Mesenchymal stem cell (in vitro differentiated cells and primary cell): ENCODE measurements around the gene POLA2.

Experiments used
- DNase-seq: peaks from one replicate; pipeline ENCODE4 v3.0.0-alpha.2; 2013
- H2AFZ ChIP-seq: one replicate; pipeline ENCODE4 v1.6.1; 2013; ENCODE audit warnings: low read depth, mild to moderate bottlenecking, control low read depth, inconsistent platforms, low read length, moderate library complexity
- H2AK5ac ChIP-seq: 2 replicates; pipeline ENCODE4 v1.6.1; 2013; ENCODE audit warnings: low read length, moderate library complexity, mild to moderate bottlenecking, inconsistent platforms; ENCODE audit not compliant: severe bottlenecking
- H2BK120ac ChIP-seq: one replicate; pipeline ENCODE4 v1.6.1; 2013; ENCODE audit warnings: low read depth, mild to moderate bottlenecking, inconsistent platforms, low read length, moderate library complexity
- H2BK12ac ChIP-seq, 2 experiments: one replicate each; pipeline ENCODE4 v1.6.1; 2013; ENCODE audit warnings: inconsistent platforms in 2 of 2, low read length in 2 of 2, mild to moderate bottlenecking in 2 of 2, moderate library complexity in 2 of 2, control low read depth in 1 of 2
- H2BK15ac ChIP-seq: one replicate; pipeline ENCODE4 v1.6.1; 2013; ENCODE audit warnings: mild to moderate bottlenecking, low read depth, inconsistent platforms; ENCODE audit not compliant: poor library complexity, severe bottlenecking
- H2BK5ac ChIP-seq: 2 replicates; pipeline ENCODE4 v1.6.1; 2013; ENCODE audit warnings: low read depth, mild to moderate bottlenecking, low read length, control low read depth, inconsistent platforms; ENCODE audit not compliant: poor library complexity, severe bottlenecking
- H3K14ac ChIP-seq, 2 experiments: one replicate each; pipeline ENCODE4 v1.6.1; 2013; ENCODE audit warnings: inconsistent platforms in 2 of 2, low read length in 2 of 2, control low read depth in 1 of 2, mild to moderate bottlenecking in 1 of 2, moderate library complexity in 1 of 2
- H3K18ac ChIP-seq, 2 experiments: one replicate each; pipeline ENCODE4 v1.6.1; 2013; ENCODE audit warnings: inconsistent platforms in 2 of 2, low read length in 2 of 2, control low read depth in 1 of 2, low read depth in 1 of 2, mild to moderate bottlenecking in 1 of 2
- H3K23ac ChIP-seq, 2 experiments: one replicate each; pipeline ENCODE4 v1.6.1; 2013; ENCODE audit warnings: inconsistent platforms in 2 of 2, low read length in 2 of 2, mild to moderate bottlenecking in 2 of 2, moderate library complexity in 2 of 2, control low read depth in 1 of 2
- H3K27ac ChIP-seq: 2 replicates; pipeline ENCODE4 v1.5.1; 2013; ENCODE audit warnings: mild to moderate bottlenecking, moderate library complexity, low read length, control low read depth, inconsistent platforms; ENCODE audit not compliant: poor library complexity, severe bottlenecking
- H3K27me3 ChIP-seq, 2 experiments: 2 replicates each; pipeline versions ENCODE4 v1.6.1 to v1.7.0; 2013; ENCODE audit warnings: low read length in 2 of 2, mild to moderate bottlenecking in 2 of 2, moderate library complexity in 2 of 2, control low read depth in 1 of 2, inconsistent platforms in 1 of 2; ENCODE audit not compliant: control insufficient read depth in 1 of 2, insufficient read depth in 1 of 2
- H3K36me3 ChIP-seq, 2 experiments: 2 replicates each; pipeline versions ENCODE4 v1.6.1 to v1.7.0; 2013; ENCODE audit warnings: low read length in 2 of 2, control low read depth in 1 of 2, inconsistent platforms in 1 of 2, low read depth in 1 of 2, mild to moderate bottlenecking in 1 of 2; ENCODE audit not compliant: insufficient read depth in 2 of 2, control insufficient read depth in 1 of 2
- H3K4ac ChIP-seq, 2 experiments: one replicate each; pipeline ENCODE4 v1.6.1; 2013; ENCODE audit warnings: inconsistent platforms in 2 of 2, low read length in 2 of 2, mild to moderate bottlenecking in 2 of 2, moderate library complexity in 2 of 2, control low read depth in 1 of 2, low read depth in 1 of 2
- H3K4me1 ChIP-seq: 2 replicates; pipeline ENCODE4 v1.6.1; 2013; ENCODE audit warnings: low read depth, low read length, control low read depth; ENCODE audit not compliant: control insufficient read depth, insufficient read depth
- H3K4me2 ChIP-seq: 2 replicates; pipeline ENCODE4 v1.6.1; 2013; ENCODE audit warnings: low read length, mild to moderate bottlenecking, inconsistent platforms; ENCODE audit not compliant: poor library complexity, severe bottlenecking
- H3K4me3 ChIP-seq, 2 experiments: 2 replicates each; pipeline versions ENCODE4 v1.5.1 to v1.7.0; 2013; ENCODE audit warnings: low read length in 2 of 2, mild to moderate bottlenecking in 2 of 2, control low read depth in 1 of 2, low read depth in 1 of 2; ENCODE audit not compliant: insufficient read depth in 1 of 2
- H3K79me1 ChIP-seq: replicated peaks from 2 replicates; pipeline ENCODE4 v1.6.1; 2013; ENCODE audit warnings: mild to moderate bottlenecking, control low read depth, low read length, inconsistent platforms; ENCODE audit not compliant: poor library complexity, severe bottlenecking
- H3K9ac ChIP-seq: 2 replicates; pipeline ENCODE4 v1.7.0; 2013; ENCODE audit warnings: mild to moderate bottlenecking, low read length, moderate library complexity
- H3K9me3 ChIP-seq: 2 replicates; pipeline ENCODE4 v1.7.0; 2013; ENCODE audit warnings: mild to moderate bottlenecking, low read length; ENCODE audit not compliant: control insufficient read depth
- H4K8ac ChIP-seq: one replicate; pipeline ENCODE4 v1.6.1; 2013; ENCODE audit warnings: inconsistent platforms, mild to moderate bottlenecking, low read length, moderate library complexity
- H4K91ac ChIP-seq: one replicate; pipeline ENCODE4 v1.6.1; 2013; ENCODE audit warnings: mild to moderate bottlenecking, low read length, inconsistent platforms
- WGBS: methylation state at CpG from one replicate; pipeline ENCODE4 v1.1.7; 2013; ENCODE audit warnings: mixed read lengths; 5-methylcytosine and 5-hydroxymethylcytosine counted together

POLA2 gene

DNA sequence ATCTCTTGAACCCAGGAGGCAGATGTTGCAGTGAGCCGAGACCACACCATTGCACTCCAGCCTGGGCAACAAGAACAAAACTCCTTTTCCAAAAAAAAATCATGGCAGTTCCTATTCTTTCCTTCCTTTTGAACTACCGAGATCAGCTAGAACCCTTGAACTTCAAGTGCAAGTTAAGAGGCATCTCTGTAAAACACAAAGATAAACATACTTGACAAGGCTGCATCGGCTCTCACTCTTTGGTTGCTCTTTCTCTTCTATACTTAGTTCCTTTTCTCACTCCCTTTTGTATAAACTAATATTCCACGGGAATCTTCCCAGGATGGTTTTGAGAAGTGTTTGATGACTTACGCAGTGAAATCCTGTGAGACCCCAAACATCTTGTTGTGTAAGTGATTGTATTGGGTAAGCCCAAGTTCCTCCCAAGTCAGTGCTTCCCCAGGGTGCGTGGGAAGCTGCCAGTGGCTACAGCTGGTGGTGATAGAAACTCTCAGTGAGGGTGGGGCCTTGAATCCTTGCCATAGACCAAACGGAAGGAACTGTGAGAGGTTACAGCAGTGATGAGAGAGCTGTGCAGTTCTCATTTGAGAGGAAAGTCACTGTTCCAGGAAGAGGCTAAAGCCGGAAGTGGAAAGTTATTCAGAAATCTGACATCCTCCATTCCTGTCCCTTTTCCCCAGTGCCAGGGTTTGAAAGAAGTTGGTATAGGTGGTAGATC, 28.8 kb downstream of the POLA2 start:
- H2BK120ac ChIP-seq = peak overlapping the region; percentile 74
- peak overlapping the region in 1 of 2 experiments; percentile 79 for H3K18ac ChIP-seq
- H2AK5ac ChIP-seq = no peak overlapping the region
- H2BK5ac ChIP-seq = no peak overlapping the region
- H4K8ac ChIP-seq = peak overlapping the region; percentile 78
- WGBS = 16% methylated on average over 6 of the region's 8 CpGs
- H3K14ac ChIP-seq = no peak overlapping the region
- H3K27me3 ChIP-seq = no peaks in the 10 kb centered on the region
- peaks cover 19 to 38% of the 10 kb centered on the region in 2 experiments for H3K36me3 ChIP-seq
- H3K4me2 ChIP-seq = no peak overlapping the region
- peaks cover 4% of the 10 kb centered on the region for H3K79me1 ChIP-seq
- H3K23ac ChIP-seq = no peak overlapping the region
- H3K4me1 ChIP-seq = peaks cover 13% of the 10 kb centered on the region
- no peak overlapping the region for H3K4ac ChIP-seq
- H2BK12ac ChIP-seq = no peak overlapping the region
- H4K91ac ChIP-seq = no peak overlapping the region
- peak overlapping the region; percentile 97 for H3K27ac ChIP-seq
- no peak overlapping the region for H2BK15ac ChIP-seq
- peak; percentile 100 for DNase-seq
- no peaks in the 10 kb centered on the region for H3K9me3 ChIP-seq
- H2AFZ ChIP-seq = no peak overlapping the region
- H3K4me3 ChIP-seq = peak overlapping the region in 1 of 2 experiments; percentile 52
- peak overlapping the region; percentile 83 for H3K9ac ChIP-seq

DNA sequence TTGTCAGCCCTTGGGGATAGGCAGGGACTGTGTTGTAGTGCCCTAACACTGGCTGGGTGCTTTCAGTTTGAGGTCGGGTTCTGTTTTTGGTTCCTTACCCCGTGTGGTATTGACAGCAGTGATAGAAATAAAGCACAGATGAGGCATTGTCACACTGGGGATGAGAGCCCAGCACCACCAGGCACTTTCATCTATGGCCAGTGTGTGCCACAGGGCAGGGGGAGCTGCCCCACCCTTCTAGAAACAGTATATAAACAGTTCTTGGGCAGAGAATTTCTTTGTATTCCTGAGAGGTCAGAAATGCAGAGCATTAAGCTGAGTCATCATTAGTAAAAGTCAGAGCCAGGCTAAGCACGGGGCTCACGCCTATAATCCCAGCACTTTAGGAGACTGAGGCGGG, 29.9 kb downstream of the POLA2 start:
- peak overlapping the region in 1 of 2 experiments; percentile 15 for H3K4me3 ChIP-seq
- H3K18ac ChIP-seq = peak overlapping the region; percentile 79 to 93
- no peak overlapping the region for H2BK15ac ChIP-seq
- peak overlapping the region; percentile 51 to 92 for H3K4ac ChIP-seq
- peak overlapping the region; percentile 74 for H2BK120ac ChIP-seq
- peak overlapping the region; percentile 81 for H4K91ac ChIP-seq
- H3K23ac ChIP-seq = no peak overlapping the region
- peak overlapping the region in 1 of 2 experiments; percentile 64 for H3K14ac ChIP-seq
- peak overlapping the region; percentile 93 for H4K8ac ChIP-seq
- no peaks in the 10 kb centered on the region for H3K9me3 ChIP-seq
- H3K36me3 ChIP-seq = peaks cover 23 to 41% of the 10 kb centered on the region in 2 experiments
- H2AFZ ChIP-seq = no peak overlapping the region
- H3K4me1 ChIP-seq = peaks cover 13% of the 10 kb centered on the region
- peak overlapping the region; percentile 61 for H2AK5ac ChIP-seq
- H3K27me3 ChIP-seq = no peaks in the 10 kb centered on the region
- peak overlapping the region; percentile 41 for H3K4me2 ChIP-seq
- H2BK5ac ChIP-seq = peak overlapping the region; percentile 75
- peak; percentile 83 for DNase-seq
- H2BK12ac ChIP-seq = peak overlapping the region; percentile 97 to 100
- H3K9ac ChIP-seq = peak overlapping the region; percentile 83
- peaks cover 4% of the 10 kb centered on the region for H3K79me1 ChIP-seq
- H3K27ac ChIP-seq = peak overlapping the region; percentile 97
- WGBS = 40% methylated on average over 2 of the region's 5 CpGs

DNA sequence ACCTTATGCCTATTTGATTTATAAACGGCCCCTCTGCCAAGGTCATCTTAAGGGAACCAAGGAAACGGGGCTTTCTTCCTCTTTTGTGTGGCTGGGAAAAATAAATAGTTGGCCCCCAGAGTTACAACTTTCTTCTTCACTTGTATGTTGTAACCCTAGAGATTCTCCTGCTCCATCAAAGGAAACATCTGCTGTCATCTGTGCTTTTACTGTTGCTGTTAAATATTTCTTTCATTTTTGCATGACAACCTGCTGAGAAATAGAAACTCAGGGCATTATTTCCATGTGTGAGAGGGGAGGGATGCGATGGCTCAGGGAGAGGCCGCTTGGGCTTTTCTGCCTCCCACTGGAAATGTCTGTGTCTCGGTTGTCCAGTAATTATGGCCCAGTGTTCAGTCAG, 31.1 kb downstream of the POLA2 start:
- peaks cover 3% of the 10 kb centered on the region for H3K79me1 ChIP-seq
- H3K36me3 ChIP-seq = peaks cover 28 to 30% of the 10 kb centered on the region in 2 experiments
- 95% methylated on average over 5 of the region's 5 CpGs for WGBS
- no peaks in the 10 kb centered on the region for H3K9me3 ChIP-seq
- peak overlapping the region; percentile 89 for H2AK5ac ChIP-seq
- H3K27me3 ChIP-seq = no peaks in the 10 kb centered on the region
- H2BK120ac ChIP-seq = no peak overlapping the region
- H2BK5ac ChIP-seq = no peak overlapping the region
- no peak overlapping the region for H3K4me2 ChIP-seq
- peak; percentile 42 for DNase-seq
- peaks cover 17% of the 10 kb centered on the region for H3K4me1 ChIP-seq
- H3K9ac ChIP-seq = peak overlapping the region; percentile 83
- no peak overlapping the region for H3K14ac ChIP-seq
- H4K91ac ChIP-seq = peak overlapping the region; percentile 52
- peak overlapping the region in 1 of 2 experiments; percentile 95 for H2BK12ac ChIP-seq
- no peak overlapping the region for H3K23ac ChIP-seq
- no peak overlapping the region for H2AFZ ChIP-seq
- peak overlapping the region; percentile 14 for H4K8ac ChIP-seq
- peak overlapping the region; percentile 33 for H2BK15ac ChIP-seq
- peak overlapping the region; percentile 97 for H3K27ac ChIP-seq
- H3K4me3 ChIP-seq = no peak overlapping the region
- peak overlapping the region; percentile 47 to 81 for H3K4ac ChIP-seq
- peak overlapping the region; percentile 79 to 88 for H3K18ac ChIP-seq

DNA sequence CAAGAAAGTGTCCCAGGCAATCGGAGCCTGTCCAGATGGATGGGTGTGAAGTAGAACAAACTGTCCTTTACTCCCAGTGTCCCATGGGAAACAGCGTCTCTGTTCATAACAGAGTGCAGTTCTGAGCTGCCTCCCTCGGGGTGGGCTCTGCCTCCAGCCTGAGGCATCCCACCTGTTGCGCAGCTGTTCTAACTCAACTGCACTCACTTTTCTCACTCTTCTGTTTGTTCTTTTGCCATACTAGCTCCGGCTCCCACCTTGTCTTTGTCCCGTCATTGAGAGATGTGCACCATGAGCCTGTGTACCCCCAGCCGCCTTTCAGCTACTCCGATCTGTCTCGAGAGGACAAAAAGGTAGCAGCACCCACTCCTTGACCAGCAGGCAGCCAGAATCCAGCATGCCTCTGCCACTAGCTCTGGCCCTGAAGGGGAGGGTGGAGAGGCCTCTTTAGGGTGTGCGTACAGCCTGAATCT, 32.2 kb downstream of the POLA2 start:
- Histone ChIP-seq H3K14ac (no peak overlapping the region), H3K9ac (no peak overlapping the region), H3K4ac (peak overlapping the region in 1 of 2 experiments; percentile 48), H3K27me3 (no peaks in the 10 kb centered on the region), H3K4me2 (no peak overlapping the region), H3K36me3 (peaks cover 28 to 32% of the 10 kb centered on the region in 2 experiments), H3K23ac (no peak overlapping the region), H4K91ac (peak overlapping the region; percentile 86), H3K18ac (peak overlapping the region in 1 of 2 experiments; percentile 5), H2AFZ (no peak overlapping the region), H2BK12ac (peak overlapping the region; percentile 55 to 90), H3K27ac (no peak overlapping the region), H2BK5ac (no peak overlapping the region), H2BK120ac (no peak overlapping the region), H3K4me1 (peaks cover 26% of the 10 kb centered on the region), H3K4me3 (no peak overlapping the region), H2AK5ac (peak overlapping the region; percentile 56), H3K79me1 (peaks cover 3% of the 10 kb centered on the region), H4K8ac (peak overlapping the region; percentile 55), H3K9me3 (no peaks in the 10 kb centered on the region), H2BK15ac (no peak overlapping the region)
- 73% methylated on average over 10 of the region's 10 CpGs for WGBS
- DNase-seq = peak; percentile 65
